Measurements from ENCODE around the gene KITLG.
"Not testable (repeated sequence)": the region's sequence is repeated elsewhere in the genome, so short reads cannot be mapped to it uniquely, and the experiment has no call there.

The KITLG gene

DNA sequence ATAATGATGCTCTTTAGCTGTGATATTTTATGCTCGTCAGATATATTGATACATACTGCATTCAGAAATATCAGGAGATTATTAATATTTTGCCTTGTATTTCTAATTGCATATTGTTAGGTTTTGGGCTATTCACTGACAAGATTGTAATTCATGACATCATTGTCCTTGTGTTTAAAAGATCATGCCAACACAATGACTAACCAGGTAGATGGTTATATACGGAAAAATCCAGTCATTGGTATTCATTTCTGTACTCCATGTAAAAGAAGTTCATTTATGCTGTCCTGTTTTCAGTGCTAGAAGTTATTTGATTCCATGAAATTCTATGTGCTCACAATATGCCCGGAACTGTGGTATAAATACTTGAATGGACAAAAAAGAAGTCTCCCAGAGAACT lies 107.5 kb downstream of the KITLG start:
- DNase-seq: no peak

GRCh38 chr12:88472248-88472647 lies 108.0 kb downstream of the KITLG start:
- DNase-seq: no peak

GRCh38 chr12:88471331-88472045 lies 108.8 kb downstream of the KITLG start:
- no peak for DNase-seq

DNA sequence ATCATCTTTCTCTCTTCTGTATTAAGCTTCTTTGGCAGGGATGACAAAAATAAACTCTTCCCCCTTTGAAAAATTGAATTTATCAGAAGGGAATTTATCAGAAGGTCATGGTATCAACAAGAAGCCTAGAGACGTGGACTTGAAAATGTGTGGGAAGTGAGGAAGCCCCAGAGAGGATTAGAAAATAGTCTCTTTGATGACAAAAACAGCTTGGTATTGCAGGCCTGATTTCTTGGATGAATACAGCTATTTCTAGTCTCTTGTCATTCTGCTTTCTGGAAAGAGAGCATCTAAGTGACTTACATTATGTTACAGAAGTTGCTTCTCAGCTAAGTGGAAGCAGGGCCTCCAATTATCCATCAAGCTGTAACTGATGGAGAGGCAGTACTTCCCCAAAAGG lies 111.1 kb downstream of the KITLG start:
- DNase-seq: no peak

- DNase-seq: no peak
Measured at GRCh38 chr12:88468581-88468980, 111.7 kb downstream of the KITLG start.

DNA sequence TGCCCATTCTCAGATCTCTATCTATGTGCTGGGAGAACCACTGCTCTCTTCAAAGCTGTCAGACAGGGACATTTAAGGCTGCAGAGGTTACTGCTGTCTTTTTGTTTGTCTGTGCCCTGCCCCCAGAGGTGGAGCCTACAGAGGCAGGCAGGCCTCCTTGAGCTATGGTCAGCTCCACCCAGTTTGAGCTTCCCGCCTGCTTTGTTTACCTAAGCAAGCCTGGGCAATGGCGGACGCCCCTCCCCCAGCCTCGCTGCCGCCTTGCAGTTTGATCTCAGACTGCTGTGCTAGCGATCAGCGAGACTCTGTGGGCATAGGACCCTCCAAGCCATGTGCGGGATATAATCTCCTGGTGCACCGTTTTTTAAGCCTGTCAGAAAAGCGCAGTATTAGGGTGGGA lies 113.6 kb downstream of the KITLG start:
- DNase-seq: not testable (repeated sequence)

DNA sequence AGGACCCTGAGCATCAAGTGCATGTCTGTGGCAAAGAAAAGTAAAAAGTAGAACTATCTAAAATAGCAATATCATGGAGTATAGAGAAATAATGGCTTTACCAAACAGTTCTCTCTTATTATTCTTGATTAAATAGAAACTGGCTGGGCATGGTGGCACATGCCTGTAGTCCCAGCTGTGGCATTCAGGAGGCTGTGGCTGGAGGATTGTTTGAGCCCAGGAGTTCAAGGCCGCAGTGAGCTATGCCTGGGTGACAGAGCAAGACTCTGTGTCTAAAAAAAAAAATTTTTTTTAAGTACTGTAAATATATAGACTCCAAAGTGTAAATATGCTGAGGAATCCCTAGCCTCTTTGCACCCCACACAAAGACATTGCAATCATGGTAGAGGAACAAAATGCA lies 121.9 kb downstream of the KITLG start:
- DNase-seq: no peak

DNA sequence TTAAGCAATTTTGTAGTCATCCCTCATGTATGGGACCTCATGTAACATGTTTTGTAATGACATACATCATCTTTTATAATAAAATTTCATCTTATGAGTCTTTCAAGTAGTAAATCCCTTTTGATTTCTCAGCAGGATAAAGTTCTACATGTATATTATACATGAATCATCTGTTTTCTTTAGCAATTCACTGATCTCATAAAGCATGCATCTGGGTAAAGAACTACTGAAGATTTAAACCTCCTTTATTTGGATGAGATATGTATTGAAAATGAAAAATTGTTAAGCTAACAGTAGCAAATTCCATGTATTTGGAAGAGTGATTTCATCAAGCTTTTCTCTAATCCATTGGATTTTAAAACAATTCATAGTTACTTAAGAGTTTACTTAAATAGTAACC lies 126.9 kb downstream of the KITLG start:
- DNase-seq: no peak

GRCh38 chr12:88451205-88451604 lies 129.1 kb downstream of the KITLG start:
- DNase-seq: no peak

DNA sequence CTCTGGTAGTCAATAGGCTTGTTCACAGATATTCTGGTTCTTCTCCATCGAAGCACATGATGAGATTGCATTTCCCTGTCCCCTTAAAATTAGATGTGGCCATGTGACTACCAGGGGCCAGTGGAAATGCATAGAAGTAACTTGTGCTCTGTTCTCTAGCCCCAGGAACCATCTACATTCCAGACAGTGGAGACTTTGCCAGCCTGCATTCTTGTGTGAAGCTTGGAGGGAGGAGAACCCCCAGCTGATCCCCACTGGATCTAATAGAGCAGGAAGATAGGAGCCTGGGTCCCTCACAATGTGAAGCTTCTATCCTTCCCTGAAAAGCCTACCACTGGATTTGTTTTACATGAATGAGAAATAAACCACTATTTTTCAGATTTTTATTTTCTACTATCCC lies 130.1 kb downstream of the KITLG start:
- no peak for DNase-seq

- DNase-seq: no peak
Measured at GRCh38 chr12:88448337-88448915, 131.8 kb downstream of the KITLG start.

- DNase-seq: no peak
Measured at GRCh38 chr12:88445705-88446394, 134.4 kb downstream of the KITLG start.

GRCh38 chr12:88444481-88444880 lies 135.8 kb downstream of the KITLG start:
- no peak for DNase-seq

Data from stimulated activated CD4-positive, alpha-beta T cell treated with anti-CD3 and anti-CD28 coated beads, Interleukin-2, amount 100 ng/mL, for 48 hours (primary cell).